Stimulated activated CD4-positive, alpha-beta T cell treated with anti-CD3 and anti-CD28 coated beads, Interleukin-12 subunit alpha, Interleukin-12 subunit beta, amount 100 ng/mL, for 48 hours (primary cell): ENCODE data around the gene TCP10L.
"Not testable (repeated sequence)": the region's sequence is repeated elsewhere in the genome, so short reads cannot be mapped to it uniquely, and the experiment has no call there.

Source experiments
- DNase-seq, 3 donors: peaks; one replicate each; pipeline ENCODE4 v3.0.0-alpha.2; 2020; ENCODE audit warnings: low read depth in 2 of 3, low spot score in 1 of 3

TCP10L gene

GRCh38 chr21:32587120-32587519 lies 1.8 kb upstream of the TCP10L start:
- DNase-seq = no peak

DNA sequence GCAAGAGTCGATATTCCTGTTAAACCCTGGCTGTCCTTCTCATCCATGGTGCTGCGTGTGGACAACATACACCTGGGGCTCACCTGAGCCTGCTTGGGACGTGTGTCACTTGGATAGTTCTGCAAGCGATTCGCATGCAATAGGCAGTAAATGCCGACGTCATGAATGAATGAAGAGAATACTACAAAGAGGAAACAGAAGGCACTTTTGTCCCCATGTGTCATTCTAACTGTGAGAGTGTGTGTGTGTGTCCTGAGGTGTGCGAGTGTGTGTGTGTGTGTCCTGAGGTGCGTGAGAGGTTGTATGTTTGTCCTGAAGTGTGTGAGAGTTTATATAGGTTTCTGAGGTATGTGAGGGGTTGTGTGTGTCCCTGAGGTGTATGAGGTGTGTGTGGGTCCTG lies 647 bp upstream of the TCP10L start:
- DNase-seq = no peak

- DNase-seq = no peak
Observed at GRCh38 chr21:32584472-32584871, 851 bp downstream of the TCP10L start.

GRCh38 chr21:32581732-32582131 lies 3.6 kb downstream of the TCP10L start:
- no peak for DNase-seq

- DNase-seq = no peak
Observed at GRCh38 chr21:32580949-32581348, 4.4 kb downstream of the TCP10L start.

GRCh38 chr21:32578107-32578691 lies 7.1 kb downstream of the TCP10L start:
- peak in 1 of 3 donors; percentile 16 for DNase-seq

DNA sequence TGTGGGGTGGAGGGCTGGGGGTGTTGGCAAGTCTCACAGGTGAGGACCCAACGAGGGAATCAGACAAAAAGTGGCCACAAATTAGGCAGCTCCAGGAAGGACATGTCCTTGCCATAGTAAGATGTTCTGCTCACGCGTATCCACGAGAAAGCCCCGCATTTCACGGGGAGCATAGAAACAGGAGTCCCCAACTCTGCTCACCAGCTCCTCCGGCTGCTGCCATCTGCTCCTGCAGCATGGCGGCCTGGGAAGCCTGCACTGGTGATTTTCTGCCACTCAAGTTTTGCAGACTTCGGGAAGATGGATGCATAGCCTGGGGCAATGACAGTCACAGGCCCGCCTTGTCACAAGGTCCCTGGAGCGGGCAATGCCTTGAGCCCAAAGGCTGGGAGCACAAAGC lies 9.3 kb downstream of the TCP10L start:
- DNase-seq = no peak

DNA sequence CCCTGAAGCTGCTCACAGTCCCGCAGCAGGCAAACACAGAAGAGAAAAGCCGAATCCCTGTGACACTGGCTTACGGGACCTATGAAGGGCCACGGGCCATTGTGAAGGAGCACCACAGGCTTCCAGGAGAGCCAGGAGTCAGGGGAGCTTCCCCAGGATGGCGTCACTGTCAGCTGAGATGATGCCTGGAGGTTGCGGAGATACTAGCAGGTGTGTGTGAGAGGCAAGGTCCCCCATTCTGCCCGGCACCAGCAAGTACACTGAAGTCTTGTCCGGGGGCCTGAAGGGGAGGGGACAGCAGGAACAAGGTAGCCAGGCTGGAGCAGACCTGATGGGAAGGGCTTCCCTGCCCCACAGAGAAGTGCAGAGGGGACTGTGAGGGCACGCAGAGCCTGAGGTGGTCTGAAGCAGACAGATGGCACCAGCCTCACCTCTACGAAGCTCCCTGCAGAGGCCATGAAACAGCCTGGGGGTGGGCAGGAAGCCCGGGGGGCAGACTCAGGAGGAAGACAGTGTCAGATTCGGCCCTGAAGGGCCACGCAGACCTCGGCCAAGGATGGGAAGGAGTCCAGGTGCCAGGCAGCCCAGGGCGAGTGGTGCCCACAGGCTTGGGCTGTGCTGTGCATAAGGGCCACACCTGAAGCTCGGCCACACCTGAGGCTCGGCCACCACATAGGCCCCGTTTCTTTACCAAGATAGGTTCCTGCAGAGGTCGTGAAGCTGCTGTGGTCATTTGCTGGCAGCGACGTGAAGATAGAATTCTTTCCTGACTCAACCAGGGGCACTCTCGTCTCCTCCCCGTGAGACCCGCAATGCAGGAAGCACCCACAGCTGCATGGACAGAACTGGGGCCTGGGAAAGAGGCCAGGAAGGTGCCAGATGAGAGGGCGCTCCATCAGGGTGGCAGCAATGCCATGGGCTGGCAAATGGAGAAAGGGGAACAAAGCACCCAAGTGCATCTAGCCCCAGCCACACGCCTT lies 10.1 kb downstream of the TCP10L start:
- DNase-seq = no peak

GRCh38 chr21:32572574-32573420 lies 12.5 kb downstream of the TCP10L start:
- DNase-seq = no peak

- no peak for DNase-seq
Observed at GRCh38 chr21:32570456-32570855, 14.9 kb downstream of the TCP10L start.

GRCh38 chr21:32569261-32570230 lies 15.8 kb downstream of the TCP10L start:
- DNase-seq = peak; percentile 60 to 78 (median 69)

DNA sequence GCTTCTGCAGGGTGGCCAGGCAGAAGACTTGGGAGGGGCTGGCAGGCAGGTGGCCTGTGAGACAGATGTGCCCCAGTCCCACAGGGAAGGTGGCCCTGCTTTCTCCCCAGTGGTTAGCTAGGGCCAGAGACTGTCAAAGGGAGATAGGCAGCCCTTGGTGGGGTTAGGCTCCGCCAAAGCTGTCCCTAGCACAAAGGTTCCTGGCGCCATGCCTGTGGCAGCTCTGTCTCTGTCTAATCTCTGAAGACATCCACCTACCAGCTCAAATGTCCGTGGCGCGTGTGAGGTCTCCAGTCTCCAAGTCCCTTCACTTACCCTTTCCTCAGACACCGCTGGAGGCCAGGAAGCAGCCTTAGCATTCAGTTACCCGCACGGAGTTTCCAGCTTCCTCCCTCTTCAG lies 17.7 kb downstream of the TCP10L start:
- DNase-seq = no peak

GRCh38 chr21:32566741-32567389 lies 18.5 kb downstream of the TCP10L start:
- DNase-seq = no peak

- no peak for DNase-seq
Observed at GRCh38 chr21:32565856-32566465, 19.4 kb downstream of the TCP10L start.

GRCh38 chr21:32562915-32563314 lies 22.4 kb downstream of the TCP10L start:
- DNase-seq = no peak

GRCh38 chr21:32562426-32562825 lies 22.9 kb downstream of the TCP10L start:
- no peak for DNase-seq

DNA sequence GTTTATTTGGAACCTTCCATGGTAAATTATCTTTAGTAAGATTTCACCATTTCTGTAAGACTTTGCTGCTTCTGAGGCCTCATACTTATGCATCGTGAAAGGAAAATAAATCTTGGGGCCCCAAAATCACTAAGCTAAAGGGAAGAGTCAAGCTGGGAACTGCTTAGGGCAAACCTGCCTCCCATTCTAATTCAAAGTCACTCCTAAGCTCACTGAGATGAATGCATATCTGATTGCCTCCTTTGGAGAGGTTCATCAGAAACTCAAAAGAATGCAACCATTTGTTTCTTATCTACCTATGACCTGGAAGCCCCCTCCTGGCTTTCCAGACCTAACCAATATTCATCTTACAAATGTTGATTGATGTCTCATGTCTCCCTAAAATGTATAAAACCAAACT lies 23.8 kb downstream of the TCP10L start:
- not testable (repeated sequence) for DNase-seq

DNA sequence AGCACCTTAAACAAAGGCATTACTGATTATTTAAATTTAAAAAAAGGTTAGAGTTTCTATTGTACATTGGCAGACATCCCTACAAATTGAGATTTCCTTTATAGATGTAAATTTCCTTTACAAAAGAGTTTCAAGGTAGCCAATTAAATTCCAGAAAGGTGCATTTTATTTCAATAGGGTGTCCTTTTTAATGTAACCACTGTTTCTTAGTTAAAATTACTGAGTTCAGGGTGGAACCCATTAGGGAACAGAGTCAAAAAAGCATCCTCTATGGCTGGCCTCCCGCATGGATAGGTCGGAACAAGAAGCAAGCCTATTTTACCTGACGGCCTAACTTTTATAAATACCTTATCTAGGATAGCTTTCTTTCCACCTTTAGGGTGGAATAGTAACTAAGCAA lies 24.4 kb downstream of the TCP10L start:
- DNase-seq = no peak

DNA sequence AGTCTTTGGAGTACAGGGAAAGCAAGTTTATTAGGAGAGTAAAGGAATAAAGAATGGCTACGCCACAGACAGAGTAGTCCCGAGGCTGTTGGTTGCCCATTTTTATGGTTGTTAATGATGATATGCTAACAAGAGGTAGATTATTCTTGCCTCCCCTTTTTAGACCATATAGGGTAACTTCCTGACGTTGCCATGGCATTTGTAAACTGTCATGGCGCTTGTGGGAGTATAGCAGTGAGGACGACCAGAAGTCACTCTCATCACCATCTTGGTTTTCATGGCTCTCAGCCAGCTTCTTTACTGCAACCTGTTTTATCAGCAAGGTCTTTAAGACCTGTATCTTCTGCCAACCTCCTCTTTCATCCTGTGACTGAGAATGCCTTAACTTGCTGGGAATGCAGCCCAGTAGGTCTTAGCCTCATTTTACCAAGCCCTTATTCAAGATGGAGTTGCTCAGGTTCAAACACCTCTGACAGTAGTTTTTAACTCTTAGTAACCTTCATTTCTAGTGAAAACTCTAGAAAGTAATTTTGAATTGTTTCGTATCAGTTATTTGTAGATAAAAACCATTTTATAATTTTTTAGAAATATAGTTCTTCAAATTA lies 26.2 kb downstream of the TCP10L start:
- DNase-seq = no peak
